ENCODE measurements around the gene PREB.

PREB gene

GRCh38 chr2:27152796-27153464 lies 18.5 kb upstream of the PREB start:
- DNase-seq (ENCODE audit: low read depth, low spot score) = no peak

- DNase-seq (ENCODE audit: low read depth, low spot score) = no peak
Measured at GRCh38 chr2:27152102-27152795, 17.8 kb upstream of the PREB start.

DNA sequence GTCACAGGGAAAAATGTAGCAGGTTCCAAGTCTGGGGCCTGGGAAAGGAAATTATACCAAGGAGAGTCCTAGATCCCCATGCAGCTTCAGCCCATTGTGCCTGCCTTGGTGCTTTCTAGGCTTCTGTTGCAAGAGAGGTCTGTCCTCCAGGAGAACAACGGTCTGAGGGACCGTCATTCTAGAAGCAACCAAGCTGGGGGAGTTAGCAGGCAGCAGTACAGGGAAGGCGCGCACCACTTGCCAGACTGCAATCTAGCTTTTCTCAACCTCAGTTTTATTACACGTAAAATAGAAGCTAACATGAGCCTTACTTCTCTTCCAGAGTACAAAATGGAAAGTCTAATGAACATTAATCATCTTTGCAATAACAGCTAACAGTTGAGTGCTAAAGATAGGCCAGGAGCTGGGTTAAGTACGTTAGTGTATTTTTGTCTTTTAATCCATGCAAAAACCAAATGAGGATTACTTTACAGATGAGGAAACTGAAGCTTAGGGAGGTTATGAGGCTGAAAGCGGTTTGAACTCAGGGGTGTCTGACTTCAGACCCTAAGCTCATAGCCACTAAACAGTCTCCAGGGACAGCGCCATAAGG lies 16.3 kb upstream of the PREB start:
- no peak for DNase-seq (ENCODE audit: low read depth, low spot score)

- DNase-seq (ENCODE audit: low read depth, low spot score) = no peak
Measured at GRCh38 chr2:27149570-27150405, 15.4 kb upstream of the PREB start.

DNA sequence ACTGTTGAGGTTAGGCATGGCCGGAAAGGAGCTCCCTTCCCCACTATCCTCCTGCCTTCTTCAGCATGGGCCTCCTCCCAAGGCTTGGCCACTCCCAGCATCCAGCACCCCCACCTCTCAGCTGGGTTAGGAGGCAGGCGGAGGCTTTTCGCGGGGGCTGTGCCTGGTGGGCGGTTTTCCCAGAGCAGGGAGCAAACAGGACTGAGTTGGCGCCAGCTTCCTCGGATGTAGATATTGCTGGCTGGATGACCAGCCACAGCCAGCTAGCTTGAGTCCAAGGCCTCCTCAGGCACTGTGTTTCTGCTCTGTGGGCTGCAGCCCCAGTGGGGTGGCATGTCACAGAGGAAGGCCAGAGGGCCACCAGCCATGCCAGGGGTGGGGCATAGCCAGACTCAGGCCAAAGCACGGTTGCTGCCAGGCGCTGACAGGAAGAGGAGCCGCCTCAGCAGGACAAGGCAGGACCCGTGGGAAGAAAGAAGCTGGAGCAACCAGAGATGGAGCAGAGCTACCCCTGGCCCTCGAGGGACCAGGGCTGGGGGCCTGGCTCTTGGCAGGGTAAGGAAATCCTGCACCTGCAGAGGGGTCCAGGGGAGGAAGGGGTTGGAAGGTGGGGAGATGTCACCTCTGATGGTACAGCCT lies 14.5 kb upstream of the PREB start, which contains the start of gene TCF23:
TCF23 (plus strand) TSS at position 204 of the 639 bp plus-strand sequence; CDS start at position 334, 130 bp downstream.
- DNase-seq (ENCODE audit: low read depth, low spot score) = no peak

GRCh38 chr2:27147935-27148334 lies 13.5 kb upstream of the PREB start:
- no peak for DNase-seq (ENCODE audit: low read depth, low spot score)

- DNase-seq (ENCODE audit: low read depth, low spot score) = no peak
Measured at GRCh38 chr2:27145682-27146081, 11.2 kb upstream of the PREB start.

GRCh38 chr2:27143285-27143684 lies 8.8 kb upstream of the PREB start:
- DNase-seq (ENCODE audit: low read depth, low spot score) = no peak

DNA sequence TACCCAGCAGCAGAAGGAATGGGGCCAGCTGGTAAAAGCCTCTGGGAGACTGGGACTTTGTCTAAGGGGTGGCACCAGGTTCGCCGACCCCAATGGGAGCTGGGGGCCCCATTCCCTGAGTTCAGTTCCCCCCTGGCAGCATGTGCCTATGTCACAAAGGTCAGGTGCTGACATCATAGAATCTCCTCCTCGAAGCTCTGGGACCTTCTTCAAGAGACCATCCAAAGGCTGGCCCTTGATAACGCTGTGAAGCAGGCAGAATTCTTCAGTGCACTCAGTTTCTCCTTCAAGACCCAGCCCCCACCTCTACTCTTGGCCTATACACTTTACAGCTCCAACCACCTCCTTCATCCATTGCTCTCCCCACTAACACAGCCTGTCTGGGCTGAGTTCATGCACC lies 4.9 kb upstream of the PREB start, which contains the start of gene PRR30:
PRR30 (minus strand) TSS at position 101 of the 400 bp plus-strand sequence. CDS start 1,081 bp downstream, outside the sequence.
- no peak for DNase-seq (ENCODE audit: low read depth, low spot score)

- DNase-seq (ENCODE audit: low read depth, low spot score) = no peak
Measured at GRCh38 chr2:27138111-27138510, 3.7 kb upstream of the PREB start.

GRCh38 chr2:27137322-27137935 lies 3.0 kb upstream of the PREB start:
- DNase-seq (ENCODE audit: low read depth, low spot score) = no peak

- no peak for DNase-seq (ENCODE audit: low read depth, low spot score)
Measured at GRCh38 chr2:27136751-27137150, 2.3 kb upstream of the PREB start.

- no peak for DNase-seq (ENCODE audit: low read depth, low spot score)
Measured at GRCh38 chr2:27135478-27135955, 1.1 kb upstream of the PREB start.

GRCh38 chr2:27134781-27135477 lies 493 bp upstream of the PREB start:
- DNase-seq (ENCODE audit: low read depth, low spot score) = no peak

DNA sequence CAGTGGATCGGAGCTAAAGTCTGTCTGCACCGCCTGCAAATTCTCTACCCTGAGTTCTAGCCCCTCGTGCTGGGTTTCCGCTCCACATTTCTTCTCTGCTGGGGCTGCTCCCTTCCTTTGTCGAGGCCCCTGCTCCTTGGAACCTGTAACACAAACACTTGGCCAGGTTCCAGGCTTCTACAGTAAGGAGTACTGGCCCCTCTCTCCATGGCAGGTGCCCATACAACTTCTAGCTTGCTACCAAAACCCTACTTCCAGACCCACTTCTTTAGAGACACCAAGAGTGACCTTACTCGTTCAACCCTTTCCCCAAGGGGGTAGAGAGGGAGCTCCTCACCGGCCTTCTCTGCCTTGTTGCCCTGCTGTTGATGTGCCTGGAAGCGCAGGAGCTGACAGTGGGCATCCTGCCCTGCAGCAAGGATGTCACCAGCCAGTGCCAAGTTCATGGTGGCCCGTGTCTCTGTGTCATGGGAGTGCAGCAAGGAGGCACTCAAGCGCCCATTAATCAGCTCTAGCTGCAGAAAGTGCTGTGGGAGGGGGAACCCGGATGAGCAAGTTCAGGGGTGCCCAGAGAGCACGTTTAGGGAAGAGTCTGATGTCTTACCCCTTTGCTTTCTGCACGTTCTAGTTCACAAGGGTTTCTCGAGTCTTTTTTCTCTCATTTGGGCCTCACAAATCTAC lies 1.1 kb downstream of the PREB start:
- no peak for DNase-seq (ENCODE audit: low read depth, low spot score)

DNA sequence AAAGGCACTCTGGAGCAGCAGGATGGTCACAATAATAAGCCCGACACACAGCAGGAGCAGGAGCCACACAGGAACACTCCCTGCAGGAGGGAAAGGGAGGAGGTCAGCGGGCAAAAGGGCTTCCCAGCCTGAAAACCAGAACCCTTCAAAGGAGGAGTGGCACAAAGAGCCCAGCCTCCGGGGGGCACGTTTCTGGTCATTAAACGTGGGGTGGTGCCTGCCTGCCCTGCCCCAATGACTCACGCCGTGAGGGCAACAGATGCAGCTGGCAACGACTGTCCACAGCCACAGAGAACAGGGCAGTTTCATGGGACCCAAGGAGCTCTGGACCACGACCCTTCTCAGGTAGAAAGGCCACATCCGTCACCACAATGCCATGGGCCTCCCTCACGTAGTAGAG lies 3.0 kb downstream of the PREB start:
- DNase-seq (ENCODE audit: low read depth, low spot score) = no peak

DNA sequence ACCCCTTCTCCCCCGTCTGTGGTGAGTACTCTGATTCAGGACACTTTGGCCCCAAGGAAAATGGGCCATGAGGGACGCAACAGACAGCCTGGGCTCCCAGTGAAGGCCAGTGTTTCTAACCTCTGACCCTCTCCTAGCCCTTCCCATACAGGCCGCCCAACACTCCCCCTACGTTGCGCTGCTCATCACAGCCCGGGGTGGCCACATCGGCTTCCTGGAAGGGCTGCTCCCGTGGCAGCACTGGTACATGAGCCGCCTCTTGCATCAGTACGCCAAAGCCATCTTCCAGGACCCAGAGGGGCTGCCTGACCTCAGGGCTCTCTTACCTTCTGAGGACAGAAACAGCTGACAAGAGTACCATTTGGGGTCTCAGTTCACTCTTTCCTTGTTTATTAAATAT lies 4.0 kb downstream of the PREB start:
- no peak for DNase-seq (ENCODE audit: low read depth, low spot score)

- no peak for DNase-seq (ENCODE audit: low read depth, low spot score)
Measured at GRCh38 chr2:27128668-27129571, 5.5 kb downstream of the PREB start.

Data from brain pericyte (primary cell).